GM18861 (cell line): ENCODE results near the gene TOM1.
A peak's percentile ranks its signal among the peaks of the same experiment; 100 is the strongest.

Experiments used
- ATAC-seq: cut with Tn5 transposase; IDR thresholded peaks from one replicate; pipeline ENCODE4 v1.9.1; 2021; ENCODE audit not compliant: unreplicated experiment

TOM1 gene

GRCh38 chr22:35306350-35306967 lies 6.8 kb downstream of the TOM1 start:
- ATAC-seq, result no peak

DNA sequence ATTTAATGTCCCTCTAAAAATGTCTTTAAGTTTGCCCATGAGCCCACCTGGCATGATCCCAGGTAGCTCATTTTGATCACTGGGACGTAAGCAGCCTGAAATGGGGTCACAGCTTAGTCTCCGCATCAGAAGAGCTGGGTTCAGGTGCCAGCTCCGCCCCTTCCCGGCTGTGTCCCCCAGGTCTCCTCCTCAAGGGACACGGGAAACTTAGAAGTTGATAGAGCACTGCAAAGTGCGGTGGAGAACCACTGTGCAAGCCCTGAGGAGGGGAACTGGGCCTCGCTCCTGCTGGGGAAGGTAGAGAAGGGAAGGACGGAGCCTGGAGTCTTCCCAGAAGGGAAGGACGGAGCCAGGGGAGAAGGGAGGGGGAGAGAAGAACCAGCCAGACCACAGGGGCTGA lies 7.7 kb downstream of the TOM1 start:
- ATAC-seq, result no peak

- no peak for ATAC-seq
Measured at GRCh38 chr22:35307892-35308291, 8.2 kb downstream of the TOM1 start.

DNA sequence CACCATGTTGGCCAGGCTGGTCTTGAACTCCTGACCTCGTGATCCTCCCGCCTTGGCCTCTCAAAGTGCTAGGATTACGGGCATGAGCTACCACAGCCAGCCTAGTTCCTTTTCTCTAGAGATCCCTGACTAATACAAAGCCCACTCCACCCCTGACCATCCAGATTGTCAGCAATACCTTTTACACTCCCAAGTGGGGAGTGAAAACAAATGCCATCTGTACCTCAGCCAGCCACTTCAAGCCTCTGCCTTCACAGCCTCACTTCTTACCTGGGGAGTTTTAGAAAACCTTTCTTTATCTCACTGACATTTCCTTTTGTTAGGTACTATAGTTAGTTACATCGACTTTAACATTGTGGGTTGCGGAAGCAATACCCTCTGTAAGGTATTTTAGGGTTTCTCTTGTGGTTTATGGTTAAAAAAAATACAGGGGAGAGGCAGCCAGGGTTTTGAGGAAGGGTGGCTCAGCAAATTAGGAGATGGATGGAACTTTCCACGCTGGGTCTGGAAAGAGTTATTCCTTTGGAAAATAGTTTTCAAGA lies 8.9 kb downstream of the TOM1 start:
- peak; percentile 44 for ATAC-seq

GRCh38 chr22:35310556-35311550 lies 11.2 kb downstream of the TOM1 start:
- no peak for ATAC-seq

- ATAC-seq, result no peak
Measured at GRCh38 chr22:35311551-35311999, 11.9 kb downstream of the TOM1 start.

DNA sequence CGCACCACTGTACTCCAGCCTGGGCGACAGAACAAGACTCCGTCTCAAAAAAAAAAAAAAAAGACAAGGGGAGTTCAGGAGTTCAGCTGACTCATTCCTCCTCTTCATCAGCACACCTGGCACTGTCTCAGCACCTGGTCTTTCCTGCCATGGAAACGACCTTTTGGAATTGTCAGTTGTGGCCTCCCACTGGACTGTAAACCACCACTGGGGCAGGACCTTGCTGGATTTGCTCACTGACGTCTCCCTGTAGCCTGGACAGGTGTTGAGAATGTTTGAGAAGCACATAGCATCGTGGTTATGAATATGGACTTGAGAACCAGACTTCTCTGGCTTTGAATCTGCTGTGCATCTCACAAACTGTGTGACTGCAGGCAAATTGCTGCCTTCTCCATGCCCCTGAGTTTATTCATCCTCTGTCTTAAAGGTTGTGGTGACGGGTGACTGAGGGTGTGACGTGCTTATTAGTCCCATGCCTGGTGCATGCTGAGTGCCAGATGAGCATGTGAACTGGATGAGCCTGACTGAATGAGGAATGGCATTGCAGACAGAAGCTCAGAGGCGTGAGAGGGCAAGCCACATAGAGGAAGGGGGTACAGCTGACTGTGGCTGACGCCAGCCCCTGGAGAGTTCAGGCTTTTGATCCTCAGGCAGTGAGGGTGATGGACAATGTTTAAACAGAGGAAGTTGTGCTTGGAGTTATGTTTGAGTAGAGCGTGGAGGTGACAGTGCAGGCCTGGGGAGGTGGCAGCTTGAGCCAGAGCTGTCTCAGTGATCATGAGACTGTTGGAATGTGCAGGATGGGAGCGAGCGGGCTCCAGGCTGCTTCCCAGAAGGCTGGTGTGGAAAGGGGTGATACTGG lies 12.7 kb downstream of the TOM1 start:
- no peak for ATAC-seq

DNA sequence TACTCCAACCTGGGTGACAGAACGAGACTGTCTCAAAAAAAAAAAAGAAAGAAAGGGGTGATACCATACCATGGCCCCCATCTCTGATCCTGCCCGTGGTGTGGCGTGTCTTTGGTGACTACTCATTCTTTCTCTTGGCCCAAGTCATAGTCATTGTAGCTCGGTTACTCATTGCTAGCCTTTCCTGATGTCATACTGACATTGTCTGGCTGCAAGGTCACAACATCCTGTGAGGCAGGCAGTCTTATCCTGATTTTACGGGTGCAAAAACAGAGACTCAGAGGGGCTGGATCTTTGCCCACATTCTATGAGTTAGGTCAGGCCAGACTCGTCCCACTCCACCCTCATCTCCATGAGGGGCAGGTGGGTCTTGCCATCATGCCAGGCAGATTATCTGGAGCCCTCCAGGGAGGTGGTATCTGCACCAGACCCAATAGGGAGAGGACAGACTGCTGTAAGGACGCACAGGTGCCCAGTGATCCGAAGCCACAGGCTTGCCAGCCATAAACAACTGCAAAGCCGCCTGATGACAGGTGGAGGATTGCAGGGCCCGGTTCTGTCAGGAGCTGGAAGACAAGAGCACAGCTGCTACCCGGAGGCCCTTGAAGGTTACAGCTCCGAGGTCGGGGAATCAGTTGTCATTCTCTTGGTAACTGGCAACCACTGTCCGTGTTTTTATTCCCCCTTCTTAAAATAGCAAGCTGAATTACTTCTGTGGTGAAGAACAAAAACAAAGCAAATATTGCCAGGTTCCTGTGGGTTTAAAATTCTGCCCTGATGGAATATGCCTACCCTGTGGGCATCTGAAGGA lies 13.8 kb downstream of the TOM1 start:
- no peak for ATAC-seq

- no peak for ATAC-seq
Measured at GRCh38 chr22:35314161-35314942, 14.7 kb downstream of the TOM1 start.

DNA sequence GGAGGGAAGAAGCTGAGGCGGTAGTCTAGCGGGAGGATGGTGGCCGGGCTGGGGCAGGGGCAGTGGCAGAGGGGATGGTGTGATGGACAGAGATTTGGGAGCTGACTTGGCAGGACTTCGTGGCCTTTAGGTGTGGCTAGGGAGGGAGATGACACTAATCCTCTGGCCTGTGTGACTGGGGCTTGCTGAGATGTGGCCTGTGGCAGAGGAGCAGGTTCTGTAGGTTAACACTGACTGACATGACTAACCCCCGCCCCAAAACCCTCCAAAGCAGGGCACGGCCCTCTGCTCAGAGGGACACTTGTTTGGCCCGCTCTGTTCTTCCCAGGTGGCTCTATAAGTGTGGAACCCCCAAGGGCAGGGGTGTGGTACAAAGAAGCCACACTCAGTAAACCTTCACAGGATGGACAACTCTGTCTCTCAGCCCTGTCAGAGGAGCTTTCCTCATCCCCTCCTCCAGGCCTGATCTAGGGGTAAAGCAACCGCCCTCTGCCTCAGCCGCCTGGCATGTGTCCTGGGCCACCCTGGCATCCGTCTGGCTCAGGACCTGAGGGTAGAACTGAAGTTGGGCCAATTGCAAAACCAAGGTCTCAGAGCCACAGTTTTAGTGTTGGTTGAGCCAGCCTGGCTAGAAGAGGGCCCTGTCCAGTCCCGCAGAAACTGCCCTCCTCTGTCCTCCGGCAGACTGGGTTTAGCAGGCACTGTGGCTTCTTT lies 15.6 kb downstream of the TOM1 start:
- ATAC-seq, result no peak

- no peak for ATAC-seq
Measured at GRCh38 chr22:35315855-35316745, 16.4 kb downstream of the TOM1 start.

DNA sequence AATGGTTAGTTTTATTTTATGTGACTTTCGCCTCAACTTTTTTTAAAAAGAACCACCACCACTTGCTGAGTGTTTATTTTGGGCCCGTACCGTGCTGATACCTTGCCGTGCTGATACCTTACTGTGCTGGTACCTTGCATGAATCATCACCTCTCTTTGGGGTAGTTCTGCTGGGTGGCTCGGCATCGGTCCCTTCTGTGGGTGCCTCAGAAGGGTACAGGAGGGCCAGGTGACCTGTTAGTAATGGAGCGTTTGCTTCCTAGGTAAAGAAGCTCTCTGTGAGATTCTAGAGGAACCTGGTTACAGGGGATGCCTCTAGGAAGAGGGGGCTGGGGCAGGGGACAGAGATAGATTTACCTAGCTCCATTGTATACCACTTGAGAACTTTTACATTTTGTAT lies 17.1 kb downstream of the TOM1 start:
- ATAC-seq, result no peak

GRCh38 chr22:35317680-35318290 lies 18.1 kb downstream of the TOM1 start:
- ATAC-seq, result no peak

DNA sequence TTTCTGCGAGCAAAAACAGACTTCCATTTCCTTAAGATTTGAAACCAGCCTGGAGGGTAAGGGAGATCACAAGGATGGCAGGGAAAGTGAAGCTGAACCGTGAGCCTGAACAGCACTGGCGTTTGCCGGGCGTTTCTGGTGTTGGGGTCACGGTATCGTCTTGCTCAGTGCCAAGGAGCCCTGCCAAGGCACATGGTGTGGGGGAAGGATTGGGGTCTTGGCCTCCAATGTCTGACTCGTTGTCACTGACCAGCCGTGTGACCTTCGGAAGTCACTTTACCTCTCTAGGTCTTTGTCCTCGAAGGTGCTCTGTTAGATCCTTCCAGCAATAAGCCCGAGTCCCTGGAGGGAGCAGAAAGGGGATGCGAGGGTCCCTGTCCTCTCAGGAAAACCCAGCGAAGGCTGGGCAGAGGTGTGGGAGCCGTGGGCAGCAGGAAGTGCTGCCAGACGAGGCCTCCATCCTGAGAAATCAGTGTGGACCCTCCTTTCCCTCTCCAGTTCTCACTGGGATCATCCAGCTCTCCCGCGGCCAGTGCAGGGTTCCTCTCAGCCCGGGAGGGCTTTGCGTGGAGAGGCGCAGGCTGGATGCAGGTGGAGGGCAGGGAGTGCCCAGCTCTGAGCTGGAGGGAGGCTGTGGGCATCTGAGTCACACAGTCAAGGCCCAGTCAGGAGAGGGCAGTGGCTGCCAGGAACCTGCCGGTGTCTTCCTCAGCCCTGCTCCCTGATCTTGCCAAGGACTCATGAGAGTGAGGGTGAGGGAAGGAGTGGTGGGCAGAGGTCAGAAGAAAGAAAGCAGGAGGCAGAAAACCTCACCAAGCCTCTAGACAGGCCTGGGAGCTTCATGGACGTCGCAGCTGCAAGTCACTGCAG lies 18.9 kb downstream of the TOM1 start:
- ATAC-seq, result no peak

DNA sequence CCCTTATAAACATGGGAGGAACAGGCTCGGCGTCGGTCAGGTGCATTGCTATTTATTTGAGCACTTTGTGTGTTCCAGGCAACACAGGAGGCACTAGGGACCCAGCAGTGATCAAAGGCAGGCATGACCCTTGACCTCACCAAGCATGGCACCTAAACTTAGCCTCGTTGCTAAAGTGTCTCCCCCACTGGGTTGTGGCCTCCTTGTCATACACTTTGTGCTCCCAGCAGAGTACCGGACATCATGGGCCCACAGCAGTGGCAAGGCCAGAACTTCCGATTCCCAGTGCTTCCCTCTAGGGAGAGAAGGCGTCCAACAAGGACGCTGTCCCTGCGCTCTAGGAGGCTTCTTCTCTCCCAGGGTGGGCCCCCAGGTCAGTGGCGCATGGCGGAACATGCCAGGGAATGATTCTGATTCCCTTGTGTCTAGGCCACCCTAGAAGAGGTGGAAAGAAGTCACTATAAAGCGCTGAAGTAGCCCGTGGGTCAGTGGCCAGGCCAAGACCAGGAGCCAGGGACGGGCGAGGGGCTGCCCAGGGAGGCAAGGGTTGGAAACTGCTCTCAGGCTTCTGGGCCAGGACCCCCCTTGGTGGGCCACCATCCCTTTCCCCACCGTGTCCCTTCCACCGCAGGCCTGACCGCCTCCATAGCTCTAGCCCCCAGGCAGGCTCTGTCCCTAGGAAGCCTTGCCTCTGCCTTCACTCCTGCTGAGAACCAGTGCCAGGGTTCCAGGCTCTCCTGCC lies 19.7 kb downstream of the TOM1 start:
- no peak for ATAC-seq

GRCh38 chr22:35322126-35322525 lies 22.4 kb downstream of the TOM1 start:
- ATAC-seq, result no peak
